ENCODE measurements around the gene MAGI2.

Gene MAGI2

DNA sequence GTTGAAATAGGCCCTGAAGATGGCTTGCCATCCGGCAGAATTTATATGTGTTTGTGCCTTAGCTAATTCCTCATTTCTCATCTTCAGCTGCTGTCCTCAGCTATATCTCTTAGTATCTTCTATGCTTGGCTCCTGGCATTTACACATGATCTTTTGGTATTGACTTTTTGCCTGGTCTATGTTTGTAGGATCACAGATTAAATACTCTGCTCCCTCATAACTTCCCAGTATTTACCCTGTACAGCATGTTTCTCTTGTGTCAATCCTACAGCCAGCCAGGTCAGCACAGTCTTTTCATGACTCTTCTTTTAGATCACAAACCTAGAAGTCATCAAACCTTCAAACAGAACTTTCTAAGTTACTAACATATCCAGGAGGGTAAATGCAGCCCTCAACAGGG, 743.8 kb downstream of the MAGI2 start:
- no peak for DNase-seq (ENCODE audit: insufficient read length, low spot score)
- TF ChIP-seq CTCF (IDR thresholded peaks at IDR 0.05; ENCODE audit: insufficient read depth, missing control alignments): no peak
- no peak for FAIRE-seq

DNA sequence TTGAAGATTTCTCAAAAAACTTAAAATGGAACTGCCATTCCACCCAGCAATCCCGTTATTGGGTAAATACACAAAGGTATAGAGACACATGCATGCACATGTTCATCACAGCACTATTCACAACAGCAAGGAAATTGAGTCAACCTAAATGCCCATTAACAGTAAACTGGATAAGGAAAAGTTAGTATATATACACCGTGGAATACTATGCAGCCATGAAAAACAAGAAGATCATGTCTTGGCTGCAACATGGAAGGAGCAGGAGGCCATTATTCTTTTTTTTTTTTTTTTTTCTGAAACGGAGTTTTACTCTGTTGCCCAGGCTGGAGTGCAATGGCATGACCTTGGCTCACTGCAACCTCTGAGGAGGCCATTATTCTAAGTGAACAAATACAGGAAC, 749.0 kb downstream of the MAGI2 start:
- FAIRE-seq (no peak), DNase-seq (ENCODE audit: insufficient read length, low spot score) (no peak)
- TF ChIP-seq CTCF (IDR thresholded peaks at IDR 0.05; ENCODE audit: insufficient read depth, missing control alignments): no peak

DNA sequence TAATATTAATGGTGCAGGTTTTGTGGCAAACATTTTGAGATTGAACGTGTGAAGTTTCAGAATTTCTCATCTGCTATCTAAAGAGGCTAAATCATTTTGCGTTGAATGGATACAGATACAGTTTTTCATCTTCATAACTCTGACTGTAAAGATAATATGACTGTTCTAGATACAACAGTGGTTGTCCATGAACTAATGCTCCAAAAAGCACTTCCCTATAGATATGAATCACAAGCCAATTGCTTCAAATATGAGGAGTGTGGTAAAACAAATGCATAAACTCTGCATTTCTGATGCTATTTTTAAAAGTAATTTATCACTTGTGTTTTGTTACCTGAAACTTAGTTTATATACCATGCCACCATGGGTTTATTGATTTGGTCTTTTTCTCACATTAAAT, 750.1 kb downstream of the MAGI2 start:
- FAIRE-seq (no peak), DNase-seq (ENCODE audit: insufficient read length, low spot score) (no peak)

GRCh38 chr7:78702770-78703169, 750.7 kb downstream of the MAGI2 start:
- TF ChIP-seq CTCF (IDR thresholded peaks at IDR 0.05; ENCODE audit: insufficient read depth, missing control alignments): no peak
- DNase-seq (ENCODE audit: insufficient read length, low spot score) (no peak), FAIRE-seq (no peak)

More for the DNA sequence above, 750.1 kb downstream of the MAGI2 start:
- TF ChIP-seq CTCF (IDR thresholded peaks at IDR 0.05; ENCODE audit: insufficient read depth, missing control alignments): no peak

GRCh38 chr7:78695826-78696225, 757.6 kb downstream of the MAGI2 start:
- FAIRE-seq (no peak), DNase-seq (ENCODE audit: insufficient read length, low spot score) (no peak)
- TF ChIP-seq CTCF (IDR thresholded peaks at IDR 0.05; ENCODE audit: insufficient read depth, missing control alignments): no peak

DNA sequence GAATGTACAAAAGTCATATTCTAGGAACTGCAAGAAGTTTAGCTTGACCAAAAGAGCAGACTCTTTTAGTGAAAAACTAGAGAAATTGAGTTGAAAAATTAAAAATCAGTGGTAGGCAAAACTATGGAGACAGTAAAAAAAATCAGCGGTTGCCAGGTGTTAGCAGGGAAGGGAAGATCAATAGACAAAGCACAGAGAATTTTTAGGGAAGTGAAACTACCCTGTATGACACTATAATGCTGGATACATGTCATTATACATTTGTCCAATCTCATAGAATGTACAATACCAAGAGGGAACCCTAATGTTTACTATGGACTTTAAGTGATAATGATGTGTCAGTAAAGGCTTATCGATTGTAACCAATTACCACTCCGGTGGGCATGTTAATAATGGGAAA, 761.9 kb downstream of the MAGI2 start:
- DNase-seq (ENCODE audit: insufficient read length, low spot score): no peak
- no peak for TF ChIP-seq CTCF (IDR thresholded peaks at IDR 0.05; ENCODE audit: insufficient read depth, missing control alignments)
- FAIRE-seq: no peak

GRCh38 chr7:78690174-78690573, 763.3 kb downstream of the MAGI2 start:
- FAIRE-seq: no peak
- no peak for DNase-seq (ENCODE audit: insufficient read length, low spot score)
- TF ChIP-seq CTCF (IDR thresholded peaks at IDR 0.05; ENCODE audit: insufficient read depth, missing control alignments): no peak

Measured in D721Med (cell line).